HEK293 (cell line): ENCODE data around the gene IL1RAP.

ENCODE experiments used
- CTCF ChIA-PET: fragments of 350-600 bp; formaldehyde crosslinking; extraction: SDS; loops from one replicate; lab custom pipeline; 2021; ENCODE audit warnings: antibody characterized with exemption; lab: Yijun Ruan, JAX
- POLR2A ChIA-PET: fragments of 300-600 bp; formaldehyde crosslinking; extraction: SDS; loops from one replicate; lab custom pipeline; 2020; ENCODE audit warnings: antibody characterized with exemption, inconsistent platforms; lab: Yijun Ruan, JAX
- H3K27ac ChIP-seq: fragments of 200-500 bp; sonication (Bioruptor generic); 2 replicates; pipeline ENCODE4 v1.5.1; 2014; ENCODE audit warnings: low read depth, low read length, control low read depth, inconsistent platforms; ENCODE audit errors: extremely low read depth
- H3K36me3 ChIP-seq, 2 experiments: fragments of 200-500 bp in 1 of 2; sonication (Bioruptor generic) in 1 of 2; 1 replicate in 1 of 2; 2 replicates in 1 of 2; pipeline ENCODE4 v1.5.1; 2014 to 2017; ENCODE audit warnings: inconsistent platforms in 2 of 2, low read length in 2 of 2; ENCODE audit not compliant: control insufficient read depth in 2 of 2, insufficient read depth in 1 of 2
- H3K4me1 ChIP-seq: fragments of 200-500 bp; sonication (Bioruptor generic); 2 replicates; pipeline ENCODE4 v1.5.1; 2014; ENCODE audit warnings: mild to moderate bottlenecking, low read length, inconsistent platforms; ENCODE audit not compliant: control insufficient read depth, insufficient read depth
- H3K4me3 ChIP-seq: 2 replicates; pipeline ENCODE4 v1.5.1; 2011; ENCODE audit warnings: low read depth, mild to moderate bottlenecking, control low read depth, low read length, moderate library complexity
- H3K9me3 ChIP-seq: fragments of 200-500 bp; sonication (Bioruptor generic); 2 replicates; pipeline ENCODE4 v1.5.1; 2014; ENCODE audit warnings: low read depth, low read length, inconsistent platforms; ENCODE audit not compliant: control insufficient read depth, insufficient read depth
- SETDB1 ChIP-seq: IDR thresholded peaks from one replicate; pipeline ENCODE4 v1.6.1; 2017; ENCODE audit warnings: mild to moderate bottlenecking, low read length, moderate library complexity, mixed read lengths; ENCODE audit not compliant: insufficient read length
- TRIM28 ChIP-seq: IDR thresholded peaks from 2 replicates; pipeline ENCODE4 v1.6.1; 2011; ENCODE audit warnings: low read length, control low read depth, borderline replicate concordance
- ZBTB10 ChIP-seq: fragments of 450-650 bp; formaldehyde crosslinking; IDR thresholded peaks from 2 replicates; pipeline ENCODE4 v1.5.1; 2016; ENCODE audit warnings: missing biosample characterization, missing genetic modification characterization
- ZBTB6 ChIP-seq: fragments of 450-650 bp; formaldehyde crosslinking; IDR thresholded peaks from 2 replicates; pipeline ENCODE4 v1.5.1; 2017; ENCODE audit warnings: missing biosample characterization, missing genetic modification characterization
- ZFP3 ChIP-seq: fragments of 450-650 bp; formaldehyde crosslinking; IDR thresholded peaks from 2 replicates; pipeline ENCODE4 v1.5.1; 2016; ENCODE audit warnings: low read depth, missing biosample characterization, missing genetic modification characterization
- ZNF133 ChIP-seq: fragments of 450-650 bp; formaldehyde crosslinking; IDR thresholded peaks from 2 replicates; pipeline ENCODE4 v1.5.1; 2016; ENCODE audit warnings: missing biosample characterization, missing genetic modification characterization
- ZNF146 ChIP-seq: fragments of 450-650 bp; formaldehyde crosslinking; IDR thresholded peaks from 2 replicates; pipeline ENCODE4 v1.5.1; 2016; ENCODE audit warnings: missing biosample characterization, missing genetic modification characterization
- ZNF302 ChIP-seq: fragments of 450-650 bp; formaldehyde crosslinking; IDR thresholded peaks from 2 replicates; pipeline ENCODE4 v1.5.1; 2016; ENCODE audit warnings: missing biosample characterization, missing genetic modification characterization, low read depth
- ZNF350 ChIP-seq: fragments of 450-650 bp; formaldehyde crosslinking; IDR thresholded peaks from 2 replicates; pipeline ENCODE4 v1.5.0; 2017; ENCODE audit warnings: missing biosample characterization, mild to moderate bottlenecking, missing genetic modification characterization
- ZNF433 ChIP-seq: fragments of 450-650 bp; formaldehyde crosslinking; IDR thresholded peaks from 2 replicates; pipeline ENCODE4 v1.5.1; 2016; ENCODE audit warnings: missing biosample characterization, missing genetic modification characterization, low read depth
- ZNF488 ChIP-seq: fragments of 450-650 bp; formaldehyde crosslinking; IDR thresholded peaks from 2 replicates; pipeline ENCODE4 v1.5.1; 2016; ENCODE audit warnings: missing biosample characterization, missing genetic modification characterization
- ZNF513 ChIP-seq: fragments of 450-650 bp; IDR thresholded peaks from 2 replicates; pipeline ENCODE4 v1.5.1; 2018; ENCODE audit warnings: missing biosample characterization, missing genetic modification characterization
- ZNF585B ChIP-seq: fragments of 450-650 bp; formaldehyde crosslinking; IDR thresholded peaks from 2 replicates; pipeline ENCODE4 v1.5.1; 2016; ENCODE audit warnings: missing biosample characterization, missing genetic modification characterization
- ZNF670 ChIP-seq: fragments of 450-650 bp; formaldehyde crosslinking; IDR thresholded peaks from 2 replicates; pipeline ENCODE4 v1.5.1; 2016; ENCODE audit warnings: missing biosample characterization, missing genetic modification characterization, low read depth
- ZNF76 ChIP-seq: fragments of 450-650 bp; formaldehyde crosslinking; IDR thresholded peaks from 2 replicates; pipeline ENCODE4; 2016; ENCODE audit warnings: low read depth, missing biosample characterization, missing genetic modification characterization, borderline replicate concordance
- TF ChIP-seq, protein P1 (sequence below): fragments of 450-650 bp; formaldehyde crosslinking; IDR thresholded peaks from 2 replicates; pipeline ENCODE4 v1.5.0; 2017; ENCODE audit warnings: missing biosample characterization, missing genetic modification characterization, borderline replicate concordance

The IL1RAP gene

GRCh38 chr3:190495354-190495753 lies 18.5 kb upstream of the IL1RAP start:
- no peaks in the 10 kb centered on the region for H3K36me3 ChIP-seq
- POLR2A ChIA-PET = no interaction called here
- no peaks in the 10 kb centered on the region for H3K9me3 ChIP-seq
- no peaks in the 10 kb centered on the region for H3K4me1 ChIP-seq
- CTCF ChIA-PET = no interaction called here
- H3K4me3 ChIP-seq = no peak overlapping the region
- TF ChIP-seq ZNF350 (tag by site-specific recombination) (no peak), ZNF76 (tag by site-specific recombination) (no peak)
- H3K27ac ChIP-seq = no peak overlapping the region

DNA sequence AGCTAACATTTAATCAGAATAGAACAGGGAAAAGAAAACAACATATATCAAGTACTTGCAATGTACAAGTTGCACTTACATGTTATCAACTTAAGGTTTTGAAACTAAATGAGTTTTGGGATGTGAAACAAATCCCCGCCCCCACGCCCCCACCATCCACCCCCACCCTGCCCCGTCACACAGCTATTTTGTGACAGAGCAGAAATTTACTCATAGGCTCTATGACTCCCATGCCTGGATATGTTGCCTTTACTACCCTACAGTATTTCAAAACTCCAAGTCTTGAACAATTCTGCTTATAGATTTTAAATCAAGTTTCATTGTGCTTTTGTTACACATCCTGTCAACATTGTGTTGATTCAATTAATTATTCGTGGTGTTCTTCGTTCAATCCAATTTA lies 18.1 kb upstream of the IL1RAP start:
- Histone ChIP-seq H3K36me3 (no peaks in the 10 kb centered on the region), H3K4me3 (no peak overlapping the region), H3K4me1 (no peaks in the 10 kb centered on the region), H3K9me3 (no peaks in the 10 kb centered on the region), H3K27ac (no peak overlapping the region)
- no peak for TF ChIP-seq ZNF302 (tag by site-specific recombination)
- no peak for TF ChIP-seq ZNF488 (tag by site-specific recombination)
- no peak for TF ChIP-seq ZNF585B
- no peak for TF ChIP-seq ZNF133 (tag by site-specific recombination)
- ChIA-PET POLR2A (no interaction called here), CTCF (no interaction called here)

- H3K27ac ChIP-seq = no peak overlapping the region
- ChIA-PET POLR2A (no interaction called here), CTCF (no interaction called here)
- H3K4me3 ChIP-seq = no peak overlapping the region
- TF ChIP-seq ZBTB6 (tag by site-specific recombination) = no peak
- no peak for TF ChIP-seq ZNF670
- H3K36me3 ChIP-seq = no peaks in the 10 kb centered on the region
- H3K4me1 ChIP-seq = no peaks in the 10 kb centered on the region
- no peaks in the 10 kb centered on the region for H3K9me3 ChIP-seq
These were observed 17.0 kb upstream of the IL1RAP start for GRCh38 chr3:190496859-190497258.

DNA sequence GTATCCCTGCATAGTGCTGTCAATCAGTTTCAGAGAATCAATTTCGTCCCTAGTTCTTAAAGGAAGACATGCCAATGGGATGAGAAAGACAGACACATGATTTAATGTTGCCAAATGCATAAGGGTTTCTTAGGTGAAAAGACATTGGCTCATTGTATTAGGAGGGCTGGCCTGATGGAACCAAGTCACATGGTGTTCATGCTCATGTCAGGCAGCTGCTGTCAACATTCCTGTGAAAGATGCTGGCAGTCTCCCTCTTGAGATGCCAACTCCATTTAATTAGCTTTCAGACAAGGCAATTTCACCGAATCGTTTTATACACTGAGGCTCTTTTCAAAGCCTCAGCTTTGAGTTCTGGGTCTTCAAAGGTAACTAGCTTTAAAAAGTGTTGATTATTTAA lies 16.1 kb upstream of the IL1RAP start:
- Histone ChIP-seq H3K27ac (no peak overlapping the region), H3K4me3 (no peak overlapping the region), H3K9me3 (no peaks in the 10 kb centered on the region), H3K4me1 (no peaks in the 10 kb centered on the region), H3K36me3 (no peaks in the 10 kb centered on the region)
- ChIA-PET CTCF (interaction anchor here (0.5 to 1.0 kb wide), 2 partner anchors 17 to 36 kb away, joined by 3 to 7 read pairs; no protein-coding TSS in a partner anchor), POLR2A (no interaction called here)
- TF ChIP-seq ZNF433 = no peak
- TF ChIP-seq, protein P1, sequence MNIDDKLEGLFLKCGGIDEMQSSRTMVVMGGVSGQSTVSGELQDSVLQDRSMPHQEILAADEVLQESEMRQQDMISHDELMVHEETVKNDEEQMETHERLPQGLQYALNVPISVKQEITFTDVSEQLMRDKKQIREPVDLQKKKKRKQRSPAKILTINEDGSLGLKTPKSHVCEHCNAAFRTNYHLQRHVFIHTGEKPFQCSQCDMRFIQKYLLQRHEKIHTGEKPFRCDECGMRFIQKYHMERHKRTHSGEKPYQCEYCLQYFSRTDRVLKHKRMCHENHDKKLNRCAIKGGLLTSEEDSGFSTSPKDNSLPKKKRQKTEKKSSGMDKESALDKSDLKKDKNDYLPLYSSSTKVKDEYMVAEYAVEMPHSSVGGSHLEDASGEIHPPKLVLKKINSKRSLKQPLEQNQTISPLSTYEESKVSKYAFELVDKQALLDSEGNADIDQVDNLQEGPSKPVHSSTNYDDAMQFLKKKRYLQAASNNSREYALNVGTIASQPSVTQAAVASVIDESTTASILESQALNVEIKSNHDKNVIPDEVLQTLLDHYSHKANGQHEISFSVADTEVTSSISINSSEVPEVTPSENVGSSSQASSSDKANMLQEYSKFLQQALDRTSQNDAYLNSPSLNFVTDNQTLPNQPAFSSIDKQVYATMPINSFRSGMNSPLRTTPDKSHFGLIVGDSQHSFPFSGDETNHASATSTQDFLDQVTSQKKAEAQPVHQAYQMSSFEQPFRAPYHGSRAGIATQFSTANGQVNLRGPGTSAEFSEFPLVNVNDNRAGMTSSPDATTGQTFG = no peak

DNA sequence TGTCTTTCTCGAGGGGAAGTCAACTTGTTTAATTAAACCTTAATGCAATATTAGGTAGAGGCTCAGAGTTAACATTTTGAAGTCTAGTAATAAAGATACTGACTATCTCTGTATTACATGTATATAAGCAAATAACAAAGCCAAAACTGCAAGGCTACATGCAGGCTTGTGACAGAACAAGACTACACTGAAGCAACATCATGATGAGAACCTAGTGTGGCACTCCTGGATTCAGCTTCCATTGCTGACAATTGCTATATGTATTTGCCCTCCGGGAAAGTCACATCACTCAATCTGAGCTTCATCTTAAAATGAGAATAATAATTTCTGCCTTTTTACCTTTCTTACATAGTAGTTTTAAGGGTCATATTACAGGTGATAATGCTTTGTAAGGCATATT lies 15.6 kb upstream of the IL1RAP start:
- ChIA-PET POLR2A (no interaction called here), CTCF (interaction anchor here (1.0 kb wide), 1 partner anchor 17 kb away, joined by 3 read pairs; no protein-coding TSS in a partner anchor)
- Histone ChIP-seq H3K27ac (no peak overlapping the region), H3K4me3 (no peak overlapping the region), H3K4me1 (no peaks in the 10 kb centered on the region), H3K36me3 (no peaks in the 10 kb centered on the region), H3K9me3 (no peaks in the 10 kb centered on the region)
- no peak for TF ChIP-seq ZBTB10 (tag by site-specific recombination)
- no peak for TF ChIP-seq ZFP3 (tag by site-specific recombination)
- no peak for TF ChIP-seq ZNF513 (tag by site-specific recombination)
- no peak for TF ChIP-seq ZNF146
- no peak for TF ChIP-seq ZNF433
- TF ChIP-seq SETDB1 = no peak
- no peak for TF ChIP-seq TRIM28
